ENCODE results near the gene ANKS4B. TPM values are rescaled to one million over a fixed set of nuclear protein-coding genes. Genes with fewer than 3 reads are reported as not detected.
"Not testable (repeated sequence)": the region's sequence is repeated elsewhere in the genome, so short reads cannot be mapped to it uniquely, and the experiment has no call there.

ANKS4B gene
- total RNA-seq, 1 donor from 2014 or later, result not detected

DNA sequence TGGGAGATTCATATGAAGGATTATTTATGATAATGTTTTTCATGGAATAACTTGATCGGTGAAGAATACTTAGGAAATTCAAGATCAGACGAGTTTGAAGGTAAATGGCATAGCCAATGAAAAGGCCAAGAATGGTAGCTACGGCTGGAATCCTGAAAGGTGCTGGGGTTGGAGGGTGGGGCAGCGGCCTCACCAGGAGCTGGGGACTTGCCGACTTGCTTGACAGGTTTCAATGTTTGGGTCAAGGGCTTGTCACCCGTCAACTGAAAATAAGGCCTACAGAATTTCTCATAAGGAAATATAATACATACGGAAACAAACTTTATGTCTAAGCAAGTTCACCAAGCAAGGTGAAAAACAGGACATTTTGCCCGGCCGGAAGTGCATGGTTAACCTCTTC, 34.7 kb downstream of the ANKS4B start:
- Histone ChIP-seq H3K4me2 (ENCODE audit: low read length) (no peak overlapping the region), H3K36me3 (ENCODE audit: insufficient read depth, low read length) (no peaks in the 10 kb centered on the region), H3K27me3 (ENCODE audit: insufficient read depth, low read length) (peaks cover 4% of the 10 kb centered on the region), H3K27ac (ENCODE audit: low read depth, low read length) (no peak overlapping the region), H3K4me1 (ENCODE audit: insufficient read depth, low read length) (peaks cover 4% of the 10 kb centered on the region), H3K9ac (ENCODE audit: low read length) (no peak overlapping the region), H3K4me3 (ENCODE audit: insufficient read depth, low read depth, low read length) (no peak overlapping the region), H3K79me2 (ENCODE audit: insufficient read depth, low read length) (no peaks in the 10 kb centered on the region), H3K9me3 (ENCODE audit: insufficient read depth, low read depth, low read length) (no peaks in the 10 kb centered on the region), H4K20me1 (ENCODE audit: insufficient read depth, low read length) (no peaks in the 10 kb centered on the region), H2AFZ (ENCODE audit: low read depth, low read length) (no peak overlapping the region)
- Mint-ChIP-seq H3K27me3 (ENCODE audit: low read depth, unreplicated experiment) (peaks cover 10% of the 10 kb centered on the region), H3K9me3 (ENCODE audit: unreplicated experiment) (peaks cover 3% of the 10 kb centered on the region), H3K4me3 (ENCODE audit: unreplicated experiment) (no peak overlapping the region), H3K4me1 (ENCODE audit: low read depth, unreplicated experiment) (no peaks in the 10 kb centered on the region), H3K36me3 (ENCODE audit: low read depth, unreplicated experiment) (no peaks in the 10 kb centered on the region), H3K27ac (ENCODE audit: unreplicated experiment) (no peak overlapping the region)
- TF ChIP-seq EZH2 (IDR thresholded peaks at IDR 0.05; ENCODE audit: insufficient read depth, low read length), result no peak
- TF ChIP-seq CTCF (IDR thresholded peaks at IDR 0.05; ENCODE audit: insufficient read depth, low read depth, low read length), result no peak
- DNase-seq (ENCODE audit: low read depth) (no peak), FAIRE-seq (no peak)

- no peaks in the 10 kb centered on the region for H3K36me3 Mint-ChIP-seq (ENCODE audit: low read depth, unreplicated experiment)
- no peak for TF ChIP-seq CTCF (IDR thresholded peaks at IDR 0.05; ENCODE audit: insufficient read depth, low read depth, low read length)
- no peak for TF ChIP-seq EZH2 (IDR thresholded peaks at IDR 0.05; ENCODE audit: insufficient read depth, low read length)
- DNase-seq (ENCODE audit: low read depth) (no peak), FAIRE-seq (no peak)
- H4K20me1 ChIP-seq (ENCODE audit: insufficient read depth, low read length), result no peaks in the 10 kb centered on the region
- no peak overlapping the region for H3K4me3 Mint-ChIP-seq (ENCODE audit: unreplicated experiment)
- no peaks in the 10 kb centered on the region for H3K4me1 ChIP-seq (ENCODE audit: insufficient read depth, low read length)
- H3K4me3 ChIP-seq (ENCODE audit: insufficient read depth, low read depth, low read length), result no peak overlapping the region
- H3K4me2 ChIP-seq (ENCODE audit: low read length), result no peak overlapping the region
- no peak overlapping the region for H3K27ac ChIP-seq (ENCODE audit: low read depth, low read length)
- no peaks in the 10 kb centered on the region for H3K4me1 Mint-ChIP-seq (ENCODE audit: low read depth, unreplicated experiment)
- H3K9me3 ChIP-seq (ENCODE audit: insufficient read depth, low read depth, low read length), result no peaks in the 10 kb centered on the region
- peaks cover 39% of the 10 kb centered on the region for H3K27me3 ChIP-seq (ENCODE audit: insufficient read depth, low read length)
- no peaks in the 10 kb centered on the region for H3K9me3 Mint-ChIP-seq (ENCODE audit: unreplicated experiment)
- no peak overlapping the region for H3K27ac Mint-ChIP-seq (ENCODE audit: unreplicated experiment)
- no peaks in the 10 kb centered on the region for H3K36me3 ChIP-seq (ENCODE audit: insufficient read depth, low read length)
- no peak overlapping the region for H2AFZ ChIP-seq (ENCODE audit: low read depth, low read length)
- peaks cover 39% of the 10 kb centered on the region for H3K27me3 Mint-ChIP-seq (ENCODE audit: low read depth, unreplicated experiment)
- H3K79me2 ChIP-seq (ENCODE audit: insufficient read depth, low read length), result no peaks in the 10 kb centered on the region
- H3K9ac ChIP-seq (ENCODE audit: low read length), result no peak overlapping the region
Observed at GRCh38 chr16:21272253-21272652, 38.8 kb downstream of the ANKS4B start.

DNA sequence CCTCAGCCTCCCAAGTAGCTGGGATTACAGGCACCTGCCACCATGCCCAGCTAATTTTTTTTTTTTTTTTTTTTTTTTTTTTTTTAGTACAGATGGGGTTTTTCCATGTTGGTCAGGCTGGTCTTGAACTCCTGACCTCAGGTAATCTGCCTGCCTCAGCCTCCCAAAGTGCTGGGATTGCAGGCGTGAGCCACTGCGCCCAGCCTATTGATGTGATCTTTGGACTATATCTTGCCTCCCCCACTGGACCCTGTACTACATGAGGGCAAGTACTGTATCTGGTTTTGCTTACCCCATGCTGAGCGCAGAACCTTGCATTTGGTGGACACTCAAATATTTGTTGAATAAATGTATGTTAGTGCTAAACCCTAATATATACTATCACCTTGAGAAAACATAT, 39.3 kb downstream of the ANKS4B start:
- peaks cover 43% of the 10 kb centered on the region for H3K27me3 Mint-ChIP-seq (ENCODE audit: low read depth, unreplicated experiment)
- not testable (repeated sequence) for H3K9me3 Mint-ChIP-seq (ENCODE audit: unreplicated experiment)

More for the DNA sequence above, 39.3 kb downstream of the ANKS4B start:
- H3K9ac ChIP-seq (ENCODE audit: low read length); H3K4me3 ChIP-seq (ENCODE audit: insufficient read depth, low read depth, low read length); H3K4me1 Mint-ChIP-seq (ENCODE audit: low read depth, unreplicated experiment); FAIRE-seq; H4K20me1 ChIP-seq (ENCODE audit: insufficient read depth, low read length); H3K27ac Mint-ChIP-seq (ENCODE audit: unreplicated experiment); H3K4me3 Mint-ChIP-seq (ENCODE audit: unreplicated experiment); H3K9me3 ChIP-seq (ENCODE audit: insufficient read depth, low read depth, low read length); H3K27ac ChIP-seq (ENCODE audit: low read depth, low read length); H3K36me3 ChIP-seq (ENCODE audit: insufficient read depth, low read length); H3K79me2 ChIP-seq (ENCODE audit: insufficient read depth, low read length); DNase-seq (ENCODE audit: low read depth); H2AFZ ChIP-seq (ENCODE audit: low read depth, low read length); H3K4me1 ChIP-seq (ENCODE audit: insufficient read depth, low read length); H3K36me3 Mint-ChIP-seq (ENCODE audit: low read depth, unreplicated experiment); H3K4me2 ChIP-seq (ENCODE audit: low read length): not testable (repeated sequence)
- H3K27me3 ChIP-seq (ENCODE audit: insufficient read depth, low read length), result peaks cover 44% of the 10 kb centered on the region
